ENCODE data around the gene CFAP97D1.

The CFAP97D1 gene

DNA sequence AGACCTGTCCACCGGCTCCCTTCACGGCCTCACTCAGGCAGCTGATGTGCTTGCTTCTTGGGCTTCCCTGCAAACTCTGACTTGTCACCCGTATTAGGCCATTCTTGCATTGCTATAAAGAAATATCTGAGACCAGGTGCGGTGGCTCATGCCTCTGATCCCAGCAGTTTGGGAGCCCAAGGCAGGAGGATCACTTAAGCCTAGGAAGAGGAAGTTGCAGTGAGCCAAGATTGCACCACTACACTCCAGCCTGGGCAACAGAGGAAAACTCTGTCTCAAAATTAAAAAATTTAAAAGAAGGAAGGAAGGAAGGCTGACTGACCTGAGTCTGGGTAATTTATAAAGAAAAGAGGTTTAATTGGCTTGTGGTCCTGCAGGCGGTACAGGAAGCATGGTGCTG is 38.6 kb upstream of the CFAP97D1 start:
- H3K4me3 ChIP-seq (ENCODE audit: low read depth, low read length) = no peak overlapping the region
- DNase-seq (ENCODE audit: low read depth) = no peak
- TF ChIP-seq, protein P1, sequence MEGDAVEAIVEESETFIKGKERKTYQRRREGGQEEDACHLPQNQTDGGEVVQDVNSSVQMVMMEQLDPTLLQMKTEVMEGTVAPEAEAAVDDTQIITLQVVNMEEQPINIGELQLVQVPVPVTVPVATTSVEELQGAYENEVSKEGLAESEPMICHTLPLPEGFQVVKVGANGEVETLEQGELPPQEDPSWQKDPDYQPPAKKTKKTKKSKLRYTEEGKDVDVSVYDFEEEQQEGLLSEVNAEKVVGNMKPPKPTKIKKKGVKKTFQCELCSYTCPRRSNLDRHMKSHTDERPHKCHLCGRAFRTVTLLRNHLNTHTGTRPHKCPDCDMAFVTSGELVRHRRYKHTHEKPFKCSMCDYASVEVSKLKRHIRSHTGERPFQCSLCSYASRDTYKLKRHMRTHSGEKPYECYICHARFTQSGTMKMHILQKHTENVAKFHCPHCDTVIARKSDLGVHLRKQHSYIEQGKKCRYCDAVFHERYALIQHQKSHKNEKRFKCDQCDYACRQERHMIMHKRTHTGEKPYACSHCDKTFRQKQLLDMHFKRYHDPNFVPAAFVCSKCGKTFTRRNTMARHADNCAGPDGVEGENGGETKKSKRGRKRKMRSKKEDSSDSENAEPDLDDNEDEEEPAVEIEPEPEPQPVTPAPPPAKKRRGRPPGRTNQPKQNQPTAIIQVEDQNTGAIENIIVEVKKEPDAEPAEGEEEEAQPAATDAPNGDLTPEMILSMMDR (conservative IDR thresholded peaks at IDR 0.05; ENCODE audit: low read depth, low read length) = no peak

- no peak for DNase-seq (ENCODE audit: low read depth)
- TF ChIP-seq, protein P1 (conservative IDR thresholded peaks at IDR 0.05; ENCODE audit: low read depth, low read length) = no peak
These were observed 34.7 kb upstream of the CFAP97D1 start for GRCh38 chr17:43745541-43745940.

DNA sequence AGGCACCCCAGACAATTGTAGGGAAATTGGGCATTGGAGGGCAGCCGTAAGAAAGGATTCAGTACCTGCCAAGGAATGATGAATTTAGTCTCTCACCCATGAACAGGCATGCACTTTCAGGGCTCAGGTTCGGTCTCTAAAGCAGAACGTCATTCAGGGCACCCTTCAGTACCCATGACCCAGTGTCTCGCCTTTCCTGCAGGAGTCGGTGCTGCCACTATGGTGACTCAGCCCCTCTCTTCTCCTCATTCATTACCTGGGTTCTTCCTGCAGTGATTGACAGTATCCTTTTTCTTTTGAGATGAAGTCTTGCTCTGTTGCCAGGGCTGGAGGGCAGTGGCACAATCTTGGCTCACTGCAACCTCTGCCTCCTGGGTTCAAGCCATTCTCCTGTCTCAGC is 30.1 kb upstream of the CFAP97D1 start:
- H3K4me3 ChIP-seq (ENCODE audit: low read depth, low read length) = no peak overlapping the region
- DNase-seq (ENCODE audit: low read depth) = no peak
- TF ChIP-seq, protein P1 (conservative IDR thresholded peaks at IDR 0.05; ENCODE audit: low read depth, low read length) = no peak

More at GRCh38 chr17:43745541-43745940, 34.7 kb upstream of the CFAP97D1 start:
- H3K4me3 ChIP-seq (ENCODE audit: low read depth, low read length) = no peak overlapping the region

GRCh38 chr17:43753493-43754129 is 26.6 kb upstream of the CFAP97D1 start:
- H3K4me3 ChIP-seq (ENCODE audit: low read depth, low read length) = no peak overlapping the region
- DNase-seq (ENCODE audit: low read depth) = no peak
- TF ChIP-seq, protein P1 (conservative IDR thresholded peaks at IDR 0.05; ENCODE audit: low read depth, low read length) = no peak

DNA sequence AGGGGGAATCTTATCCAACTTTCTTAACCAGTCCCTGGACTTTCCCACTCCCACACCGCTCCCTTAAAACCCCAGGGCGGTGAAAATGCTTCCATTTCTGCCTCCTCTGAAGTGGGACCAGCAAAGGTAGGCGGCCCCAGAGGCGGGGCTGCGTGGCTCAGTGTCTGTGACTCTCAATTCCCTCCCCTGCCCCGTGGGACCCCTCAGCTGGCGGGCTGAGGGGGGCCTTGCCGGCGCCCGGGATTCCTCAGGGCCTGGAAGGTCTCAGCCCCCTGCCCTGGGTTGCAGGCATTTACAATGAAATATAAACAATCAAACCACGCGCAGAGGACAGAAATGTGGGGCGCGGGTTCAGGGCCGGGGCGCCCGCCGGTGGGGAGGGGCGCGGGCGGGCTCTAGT is 25.3 kb upstream of the CFAP97D1 start:
- no peak overlapping the region for H3K4me3 ChIP-seq (ENCODE audit: low read depth, low read length)
- TF ChIP-seq, protein P1 (conservative IDR thresholded peaks at IDR 0.05; ENCODE audit: low read depth, low read length) = no peak
- DNase-seq (ENCODE audit: low read depth) = no peak

DNA sequence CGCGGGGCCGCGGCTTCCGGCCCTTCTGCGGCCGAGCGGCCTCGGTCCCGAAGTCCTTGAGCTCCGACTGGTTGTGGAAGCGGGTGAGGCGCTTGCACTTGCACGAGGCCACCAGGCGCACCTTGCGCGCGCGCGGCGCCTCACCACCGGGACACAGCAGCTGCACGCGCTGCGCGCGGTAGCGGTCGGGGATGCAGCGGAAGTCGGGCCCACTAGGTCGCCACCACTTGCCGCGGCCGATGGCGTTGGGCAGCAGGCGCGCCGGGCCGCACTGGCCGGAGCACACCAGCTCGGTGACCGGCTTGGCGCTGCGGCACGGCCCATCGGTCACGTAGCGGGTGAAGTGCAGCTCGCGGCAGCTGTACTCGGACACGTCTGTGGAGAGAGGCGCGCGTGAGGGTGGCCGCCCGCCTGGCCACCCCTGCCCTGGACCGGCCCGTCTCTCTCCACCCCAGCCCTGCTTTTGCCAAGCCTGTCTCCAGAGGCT is 24.8 kb upstream of the CFAP97D1 start:
- DNase-seq (ENCODE audit: low read depth) = peak; percentile 25
- H3K4me3 ChIP-seq (ENCODE audit: low read depth, low read length) = peak overlapping the region; percentile 17
- TF ChIP-seq, protein P1 (conservative IDR thresholded peaks at IDR 0.05; ENCODE audit: low read depth, low read length) = no peak

DNA sequence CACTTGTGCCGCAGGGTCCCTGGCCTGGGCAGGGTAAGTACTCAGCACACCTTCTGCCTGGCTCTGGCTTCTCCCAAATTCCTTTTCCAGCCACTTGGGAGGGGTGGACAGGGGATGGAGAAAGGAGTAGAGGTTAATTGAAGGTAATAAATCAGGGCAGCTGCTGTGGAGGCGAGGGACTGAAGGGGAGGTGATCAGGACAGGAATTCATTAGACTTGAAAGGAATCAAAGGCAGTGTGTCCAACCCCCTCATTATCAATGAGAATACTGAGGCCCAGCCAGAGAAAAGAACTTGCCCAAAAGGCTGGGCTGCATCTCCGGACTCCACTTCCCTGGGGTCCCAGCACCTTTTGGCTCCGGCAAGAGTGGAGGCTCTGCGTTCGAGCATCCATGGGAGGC is 24.0 kb upstream of the CFAP97D1 start:
- H3K4me3 ChIP-seq (ENCODE audit: low read depth, low read length) = no peak overlapping the region
- no peak for DNase-seq (ENCODE audit: low read depth)
- TF ChIP-seq, protein P1 (conservative IDR thresholded peaks at IDR 0.05; ENCODE audit: low read depth, low read length) = no peak

Data from choroid plexus epithelial cell (primary cell).